ENCODE measurements around the gene TCAF2.
"Not testable (repeated sequence)": the region's sequence is repeated elsewhere in the genome, so short reads cannot be mapped to it uniquely, and the experiment has no call there.

TCAF2 gene

GRCh38 chr7:143620646-143621045 lies at the start of gene TCAF2:
Gene TCAF2 (plus strand): TSS chr7:143620974.
- DNase-seq = not testable (repeated sequence)

- not testable (repeated sequence) for DNase-seq
Measured at GRCh38 chr7:143571501-143571900, 49.3 kb upstream of the TCAF2 start, which contains the start of gene CTAGE15. Gene CTAGE15 (plus strand): TSS chr7:143571801. CDS start chr7:143571818, 17 bp downstream.

GRCh38 chr7:143588183-143588582 lies 32.6 kb upstream of the TCAF2 start:
- not testable (repeated sequence) for DNase-seq

- not testable (repeated sequence) for DNase-seq
Measured at GRCh38 chr7:143589897-143590296, 30.9 kb upstream of the TCAF2 start.

GRCh38 chr7:143598086-143598485 lies 22.7 kb upstream of the TCAF2 start:
- DNase-seq = not testable (repeated sequence)

- not testable (repeated sequence) for DNase-seq
Measured at GRCh38 chr7:143603549-143603948, 17.2 kb upstream of the TCAF2 start.

GRCh38 chr7:143606088-143606487 lies 14.7 kb upstream of the TCAF2 start:
- not testable (repeated sequence) for DNase-seq

- DNase-seq = not testable (repeated sequence)
Measured at GRCh38 chr7:143615545-143615944, 5.2 kb upstream of the TCAF2 start.

- DNase-seq = not testable (repeated sequence)
Measured at GRCh38 chr7:143617204-143617603, 3.6 kb upstream of the TCAF2 start.

- not testable (repeated sequence) for DNase-seq
Measured at GRCh38 chr7:143620058-143620457, 716 bp upstream of the TCAF2 start.

- not testable (repeated sequence) for DNase-seq
Measured at GRCh38 chr7:143621175-143621574, 401 bp downstream of the TCAF2 start.

- DNase-seq = not testable (repeated sequence)
Measured at GRCh38 chr7:143622130-143622529, 1.4 kb downstream of the TCAF2 start.

- DNase-seq = not testable (repeated sequence)
Measured at GRCh38 chr7:143630653-143631052, 9.9 kb downstream of the TCAF2 start.

- not testable (repeated sequence) for DNase-seq
Measured at GRCh38 chr7:143632506-143632905, 11.7 kb downstream of the TCAF2 start.

GRCh38 chr7:143633013-143633618 lies 12.3 kb downstream of the TCAF2 start:
- DNase-seq = not testable (repeated sequence)

GRCh38 chr7:143635364-143636240 lies 14.8 kb downstream of the TCAF2 start:
- not testable (repeated sequence) for DNase-seq

- DNase-seq = not testable (repeated sequence)
Measured at GRCh38 chr7:143639372-143639771, 18.6 kb downstream of the TCAF2 start.

- not testable (repeated sequence) for DNase-seq
Measured at GRCh38 chr7:143640528-143641189, 19.9 kb downstream of the TCAF2 start.

GRCh38 chr7:143646598-143646997 lies 25.8 kb downstream of the TCAF2 start:
- not testable (repeated sequence) for DNase-seq

GRCh38 chr7:143649902-143650301 lies 29.1 kb downstream of the TCAF2 start:
- DNase-seq = not testable (repeated sequence)

GRCh38 chr7:143650447-143650846 lies 29.7 kb downstream of the TCAF2 start:
- DNase-seq = not testable (repeated sequence)

Data from NCI-H526 treated with DMSO at 0.1 percent for 48 hours (cell line).